ENCODE results near the gene ABHD14A.

DNA sequence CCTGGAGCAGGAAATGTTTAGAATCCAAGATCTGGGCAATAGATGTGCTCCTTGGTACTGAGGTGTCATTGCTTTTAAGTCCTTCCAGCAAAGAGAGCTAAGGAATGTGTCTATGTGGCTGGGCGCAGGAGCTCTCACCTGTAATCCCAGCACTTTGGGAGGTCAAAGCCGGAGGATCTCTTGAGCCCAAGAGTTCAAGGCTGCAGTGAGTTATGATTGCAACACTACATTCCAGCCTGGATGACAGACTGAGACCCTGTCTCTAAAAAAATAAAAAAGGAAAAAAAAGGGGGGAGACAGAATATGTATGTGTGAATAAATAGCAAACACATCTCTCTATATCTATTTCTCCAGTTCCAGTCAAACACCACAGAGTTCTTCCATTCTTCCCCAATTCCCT, 24.0 kb upstream of the ABHD14A start:
- no peak for TF ChIP-seq EZH2 (IDR thresholded peaks at IDR 0.05; ENCODE audit: low read depth)
- TF ChIP-seq, protein P1, sequence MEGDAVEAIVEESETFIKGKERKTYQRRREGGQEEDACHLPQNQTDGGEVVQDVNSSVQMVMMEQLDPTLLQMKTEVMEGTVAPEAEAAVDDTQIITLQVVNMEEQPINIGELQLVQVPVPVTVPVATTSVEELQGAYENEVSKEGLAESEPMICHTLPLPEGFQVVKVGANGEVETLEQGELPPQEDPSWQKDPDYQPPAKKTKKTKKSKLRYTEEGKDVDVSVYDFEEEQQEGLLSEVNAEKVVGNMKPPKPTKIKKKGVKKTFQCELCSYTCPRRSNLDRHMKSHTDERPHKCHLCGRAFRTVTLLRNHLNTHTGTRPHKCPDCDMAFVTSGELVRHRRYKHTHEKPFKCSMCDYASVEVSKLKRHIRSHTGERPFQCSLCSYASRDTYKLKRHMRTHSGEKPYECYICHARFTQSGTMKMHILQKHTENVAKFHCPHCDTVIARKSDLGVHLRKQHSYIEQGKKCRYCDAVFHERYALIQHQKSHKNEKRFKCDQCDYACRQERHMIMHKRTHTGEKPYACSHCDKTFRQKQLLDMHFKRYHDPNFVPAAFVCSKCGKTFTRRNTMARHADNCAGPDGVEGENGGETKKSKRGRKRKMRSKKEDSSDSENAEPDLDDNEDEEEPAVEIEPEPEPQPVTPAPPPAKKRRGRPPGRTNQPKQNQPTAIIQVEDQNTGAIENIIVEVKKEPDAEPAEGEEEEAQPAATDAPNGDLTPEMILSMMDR (conservative IDR thresholded peaks at IDR 0.05): no peak

Measured in PC-9 (cell line).